22Rv1 (cell line): Measurements from ENCODE around the gene MSN.
"Not testable (repeated sequence)": the region's sequence is repeated elsewhere in the genome, so short reads cannot be mapped to it uniquely, and the experiment has no call there.

Experiments
- H3K27ac ChIP-seq: fragments of 450-650 bp; 2 replicates; pipeline ENCODE4 v1.5.1; 2017
- ZFX ChIP-seq: fragments of 450-650 bp; IDR thresholded peaks from 2 replicates; pipeline ENCODE4 v1.6.1; 2017; ENCODE audit warnings: antibody characterized with exemption, borderline replicate concordance
- TF ChIP-seq, protein P1 (sequence below): fragments of 450-650 bp; IDR thresholded peaks from 2 replicates; pipeline ENCODE4 v1.5.1; 2017; ENCODE audit warnings: mild to moderate bottlenecking

The MSN gene

DNA sequence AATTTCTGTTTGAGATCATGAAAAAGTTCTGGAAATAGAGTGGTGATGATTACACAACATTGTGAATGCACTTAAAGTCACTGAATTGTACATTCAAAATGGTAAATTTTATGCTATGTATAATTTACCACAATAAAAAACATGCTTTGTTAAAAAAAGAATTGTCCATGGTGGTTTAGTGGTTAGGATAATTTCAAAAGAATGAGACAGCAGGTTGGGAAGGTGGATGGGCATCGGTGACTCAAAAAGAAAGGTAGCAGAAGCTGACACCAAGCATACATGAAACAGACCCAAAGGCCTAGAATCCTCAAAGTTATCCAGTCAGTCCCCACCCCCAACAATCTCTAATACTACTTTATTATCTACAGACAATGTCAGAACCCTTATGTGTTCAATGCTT, 91.1 kb downstream of the MSN start:
- TF ChIP-seq, protein P1, sequence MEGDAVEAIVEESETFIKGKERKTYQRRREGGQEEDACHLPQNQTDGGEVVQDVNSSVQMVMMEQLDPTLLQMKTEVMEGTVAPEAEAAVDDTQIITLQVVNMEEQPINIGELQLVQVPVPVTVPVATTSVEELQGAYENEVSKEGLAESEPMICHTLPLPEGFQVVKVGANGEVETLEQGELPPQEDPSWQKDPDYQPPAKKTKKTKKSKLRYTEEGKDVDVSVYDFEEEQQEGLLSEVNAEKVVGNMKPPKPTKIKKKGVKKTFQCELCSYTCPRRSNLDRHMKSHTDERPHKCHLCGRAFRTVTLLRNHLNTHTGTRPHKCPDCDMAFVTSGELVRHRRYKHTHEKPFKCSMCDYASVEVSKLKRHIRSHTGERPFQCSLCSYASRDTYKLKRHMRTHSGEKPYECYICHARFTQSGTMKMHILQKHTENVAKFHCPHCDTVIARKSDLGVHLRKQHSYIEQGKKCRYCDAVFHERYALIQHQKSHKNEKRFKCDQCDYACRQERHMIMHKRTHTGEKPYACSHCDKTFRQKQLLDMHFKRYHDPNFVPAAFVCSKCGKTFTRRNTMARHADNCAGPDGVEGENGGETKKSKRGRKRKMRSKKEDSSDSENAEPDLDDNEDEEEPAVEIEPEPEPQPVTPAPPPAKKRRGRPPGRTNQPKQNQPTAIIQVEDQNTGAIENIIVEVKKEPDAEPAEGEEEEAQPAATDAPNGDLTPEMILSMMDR: no peak
- TF ChIP-seq ZFX: no peak
- no peak overlapping the region for H3K27ac ChIP-seq

DNA sequence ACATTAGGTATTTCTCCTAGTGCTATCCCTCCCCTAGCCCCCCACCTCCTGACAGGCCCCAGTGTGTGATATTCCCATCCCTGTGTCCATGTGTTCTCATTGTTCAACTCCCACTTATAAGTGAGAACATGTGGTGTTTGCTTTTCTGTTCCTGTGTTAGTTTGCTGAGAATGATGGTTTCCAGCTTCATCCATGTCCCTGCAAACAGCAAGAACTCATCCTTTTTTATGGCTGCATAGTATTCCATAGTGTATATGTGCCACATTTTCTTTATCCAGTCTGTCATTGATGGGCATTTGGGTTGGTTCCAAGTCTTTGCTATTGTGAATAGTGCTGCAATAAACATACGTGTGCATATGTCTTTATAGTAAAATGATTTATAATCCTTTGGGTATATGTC, 92.1 kb downstream of the MSN start:
- H3K27ac ChIP-seq: not testable (repeated sequence)

DNA sequence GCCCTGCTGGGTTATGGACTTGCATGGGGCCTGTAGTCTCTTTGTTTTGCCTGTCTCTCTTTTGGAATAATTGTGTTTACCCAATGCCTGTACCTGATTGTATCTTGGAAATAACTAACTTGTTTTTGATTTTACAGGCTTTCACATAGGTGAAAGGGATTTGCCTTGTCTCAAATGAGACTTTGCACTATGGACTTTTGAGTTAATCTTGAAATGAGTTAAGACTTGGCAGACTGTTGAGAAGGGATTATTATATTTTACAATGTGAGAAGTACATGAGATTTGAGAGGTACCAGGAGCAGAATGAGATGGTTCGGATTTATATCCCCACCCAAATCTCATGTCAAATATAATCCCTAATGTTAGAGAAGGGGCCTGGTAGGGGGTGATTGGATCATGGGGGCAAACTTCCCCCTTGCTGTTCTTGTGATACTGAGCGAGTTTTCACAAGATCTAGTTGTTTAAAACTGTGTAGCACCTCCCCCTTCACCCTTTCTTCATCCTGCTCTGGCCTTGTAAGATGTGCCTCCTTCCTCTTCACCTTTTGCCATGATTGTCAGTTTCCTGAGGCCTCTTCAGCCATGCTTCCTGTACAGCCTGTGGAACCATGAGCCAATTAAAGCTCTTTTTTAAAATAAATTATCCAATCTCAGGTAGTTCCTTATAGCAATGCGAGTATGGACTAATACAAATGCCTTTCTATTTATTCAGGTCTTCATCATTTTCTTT, 102.3 kb downstream of the MSN start:
- TF ChIP-seq, protein P1: no peak

DNA sequence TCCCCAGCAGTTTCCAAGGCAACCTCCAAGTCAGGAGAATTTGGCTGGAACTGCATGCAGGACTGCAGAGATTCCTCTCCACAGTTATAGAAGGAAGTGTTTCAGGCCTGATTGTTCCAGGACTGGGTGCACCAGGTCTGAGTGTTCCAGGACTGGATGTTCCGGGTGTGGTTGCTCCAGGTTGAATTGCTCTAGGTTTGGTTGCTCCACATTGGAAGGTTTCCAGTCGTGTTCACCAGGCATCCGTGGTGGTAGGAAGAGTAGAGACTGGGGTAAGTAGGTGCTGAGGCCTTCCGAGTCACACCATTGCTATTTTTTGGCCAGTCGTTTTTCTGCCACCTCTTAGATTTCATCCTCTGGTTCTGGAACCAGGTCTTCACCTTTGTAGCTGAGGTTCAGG, 105.4 kb downstream of the MSN start:
- no peak for TF ChIP-seq ZFX
- TF ChIP-seq, protein P1: no peak

More for the DNA sequence above, 102.3 kb downstream of the MSN start:
- H3K27ac ChIP-seq: no peak overlapping the region

GRCh38 chrX:65781845-65782244, 114.4 kb downstream of the MSN start:
- TF ChIP-seq ZFX: no peak
- TF ChIP-seq, protein P1: no peak
- H3K27ac ChIP-seq: no peak overlapping the region

More for the DNA sequence above, 105.4 kb downstream of the MSN start:
- H3K27ac ChIP-seq: no peak overlapping the region

GRCh38 chrX:65783746-65784145, 116.3 kb downstream of the MSN start:
- H3K27ac ChIP-seq: no peak overlapping the region
- TF ChIP-seq, protein P1: no peak
- no peak for TF ChIP-seq ZFX
